Tibial nerve (tissue), 4 donors: ENCODE results near the gene DEGS1. TPM values are rescaled to one million over a fixed set of nuclear protein-coding genes. Genes with fewer than 3 reads are reported as not detected.

Source experiments
- DNase-seq, 2 donors: peaks; one replicate each; pipeline ENCODE4 v3.0.0-alpha.2; 2019; ENCODE audit warnings: low spot score in 2 of 2
- H3K27ac ChIP-seq, 4 donors: fragments of 200-600 bp; sonication (generic) in 3 of 4; one replicate each; pipeline ENCODE4 v1.5.1; 2017 to 2019; ENCODE audit warnings: mild to moderate bottlenecking in 1 of 4
- H3K27me3 ChIP-seq, 2 donors: fragments of 200-600 bp; sonication (generic) in 1 of 2; one replicate each; pipeline versions ENCODE4 v1.5.1 to v1.6.0; 2017 to 2019
- H3K36me3 ChIP-seq, 3 donors: fragments of 200-600 bp; sonication (generic); one replicate each; pipeline ENCODE4 v1.5.1; 2018 to 2019
- H3K4me1 ChIP-seq, 4 donors: fragments of 200-600 bp; sonication (generic) in 3 of 4; one replicate each; pipeline ENCODE4 v1.5.1; 2017 to 2019
- H3K4me3 ChIP-seq, 4 donors: fragments of 200-600 bp; sonication (generic) in 3 of 4; one replicate each; pipeline ENCODE4 v1.5.1; 2017 to 2019; ENCODE audit warnings: mild to moderate bottlenecking in 1 of 4, moderate library complexity in 1 of 4
- H3K9me3 ChIP-seq, 4 donors: fragments of 200-600 bp; sonication (generic) in 3 of 4; one replicate each; pipeline ENCODE4 v1.5.1; 2017 to 2019
- CTCF ChIP-seq, 5 experiments: fragments of 200-600 bp in 3 of 5; fragments of 450-650 bp in 2 of 5; sonication (generic) in 3 of 5; IDR thresholded peaks; one replicate each; pipeline ENCODE4 v1.5.1; 2016 to 2019; ENCODE audit warnings: antibody characterized with exemption in 5 of 5, mild to moderate bottlenecking in 3 of 5, moderate library complexity in 2 of 5
- EP300 ChIP-seq, 2 donors: sonication (generic); formaldehyde crosslinking; IDR thresholded peaks; one replicate each; pipeline ENCODE4 v1.6.1; 2017; ENCODE audit warnings: antibody characterized with exemption in 2 of 2, mild to moderate bottlenecking in 1 of 2
- POLR2A ChIP-seq, 2 donors: fragments of 450-650 bp; IDR thresholded peaks; one replicate each; pipeline ENCODE4 v1.6.1; 2017; ENCODE audit warnings: antibody characterized with exemption in 2 of 2, mild to moderate bottlenecking in 2 of 2, moderate library complexity in 2 of 2
- WGBS, 2 donors: methylation state at CpG; one replicate each; pipeline ENCODE4 v1.1.5; 2018; 5-methylcytosine and 5-hydroxymethylcytosine counted together
- total RNA-seq, 4 donors: library from RNA; depleted of rRNA; stranded (reverse); fragments of >200 nt; gene quantifications; one replicate each; pipeline ENCODE4 v1.1.0, GENCODE V29; 2016

DEGS1 gene
- total RNA-seq, 4 donors from 2014 or later: 59.1 to 108 (median 76.7) TPM

GRCh38 chr1:224185208-224185607 is 2.2 kb downstream of the DEGS1 start:
- no peak overlapping the region for H3K27ac ChIP-seq
- no peaks in the 10 kb centered on the region for H3K9me3 ChIP-seq
- no peak for DNase-seq
- peaks cover 0 to 7% (median 0%) of the 10 kb centered on the region in 3 donors for H3K36me3 ChIP-seq
- no peak for TF ChIP-seq EP300 (IDR thresholded peaks at IDR 0.05)
- no peak for TF ChIP-seq CTCF (IDR thresholded peaks at IDR 0.05)
- no peak overlapping the region for H3K4me3 ChIP-seq
- H3K4me1 ChIP-seq: peaks cover 0 to 31% (median 9%) of the 10 kb centered on the region in 4 donors
- 92 to 96% methylated on average over 8 of the region's 8 CpGs for WGBS, 2 donors
- no peaks in the 10 kb centered on the region for H3K27me3 ChIP-seq

DNA sequence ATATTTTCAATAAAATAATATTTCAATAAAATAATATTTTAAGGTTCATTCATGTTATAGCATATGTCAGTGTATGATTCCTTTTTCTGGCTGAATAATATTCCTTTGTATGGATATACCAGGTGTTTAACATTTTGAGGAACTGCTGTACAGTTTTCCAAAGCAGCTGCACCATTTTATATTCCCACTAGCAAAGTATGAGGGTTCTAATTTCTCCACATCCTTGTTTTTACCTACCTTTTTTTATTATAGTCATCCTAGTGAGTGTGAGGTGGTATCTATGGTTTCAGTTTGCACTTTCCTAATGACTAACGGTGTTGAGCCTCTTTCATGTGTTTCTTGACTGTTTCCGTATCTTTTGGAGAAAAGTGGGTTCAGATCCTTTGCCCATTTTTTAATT is 5.2 kb downstream of the DEGS1 start:
- 96 to 99% methylated on average over 2 of the region's 2 CpGs for WGBS, 2 donors
- no peak for DNase-seq
- no peaks in the 10 kb centered on the region for H3K27me3 ChIP-seq
- no peak overlapping the region for H3K27ac ChIP-seq
- TF ChIP-seq EP300 (IDR thresholded peaks at IDR 0.05) (no peak), CTCF (IDR thresholded peaks at IDR 0.05) (no peak), POLR2A (IDR thresholded peaks at IDR 0.05) (no peak)
- no peak overlapping the region for H3K4me3 ChIP-seq
- H3K9me3 ChIP-seq: no peaks in the 10 kb centered on the region
- peaks cover 0 to 35% (median 6%) of the 10 kb centered on the region in 3 donors for H3K36me3 ChIP-seq
- peaks cover 0 to 24% (median 9%) of the 10 kb centered on the region in 4 donors for H3K4me1 ChIP-seq

DNA sequence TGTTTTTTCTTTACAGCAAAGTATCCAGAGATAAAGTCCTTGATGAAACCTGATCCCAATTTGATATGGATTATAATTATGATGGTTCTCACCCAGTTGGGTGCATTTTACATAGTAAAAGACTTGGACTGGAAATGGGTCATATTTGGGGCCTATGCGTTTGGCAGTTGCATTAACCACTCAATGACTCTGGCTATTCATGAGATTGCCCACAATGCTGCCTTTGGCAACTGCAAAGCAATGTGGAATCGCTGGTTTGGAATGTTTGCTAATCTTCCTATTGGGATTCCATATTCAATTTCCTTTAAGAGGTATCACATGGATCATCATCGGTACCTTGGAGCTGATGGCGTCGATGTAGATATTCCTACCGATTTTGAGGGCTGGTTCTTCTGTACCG is 6.5 kb downstream of the DEGS1 start:
- Histone ChIP-seq H3K36me3 (peaks cover 0 to 46% (median 6%) of the 10 kb centered on the region in 3 donors), H3K4me1 (peaks cover 0 to 18% (median 2%) of the 10 kb centered on the region in 4 donors), H3K9me3 (no peaks in the 10 kb centered on the region), H3K27me3 (no peaks in the 10 kb centered on the region), H3K27ac (no peak overlapping the region), H3K4me3 (no peak overlapping the region)
- DNase-seq: no peak
- 91 to 95% methylated on average over 7 of the region's 7 CpGs for WGBS, 2 donors
- TF ChIP-seq CTCF (IDR thresholded peaks at IDR 0.05): no peak
- no peak for TF ChIP-seq POLR2A (IDR thresholded peaks at IDR 0.05)
- no peak for TF ChIP-seq EP300 (IDR thresholded peaks at IDR 0.05)

DNA sequence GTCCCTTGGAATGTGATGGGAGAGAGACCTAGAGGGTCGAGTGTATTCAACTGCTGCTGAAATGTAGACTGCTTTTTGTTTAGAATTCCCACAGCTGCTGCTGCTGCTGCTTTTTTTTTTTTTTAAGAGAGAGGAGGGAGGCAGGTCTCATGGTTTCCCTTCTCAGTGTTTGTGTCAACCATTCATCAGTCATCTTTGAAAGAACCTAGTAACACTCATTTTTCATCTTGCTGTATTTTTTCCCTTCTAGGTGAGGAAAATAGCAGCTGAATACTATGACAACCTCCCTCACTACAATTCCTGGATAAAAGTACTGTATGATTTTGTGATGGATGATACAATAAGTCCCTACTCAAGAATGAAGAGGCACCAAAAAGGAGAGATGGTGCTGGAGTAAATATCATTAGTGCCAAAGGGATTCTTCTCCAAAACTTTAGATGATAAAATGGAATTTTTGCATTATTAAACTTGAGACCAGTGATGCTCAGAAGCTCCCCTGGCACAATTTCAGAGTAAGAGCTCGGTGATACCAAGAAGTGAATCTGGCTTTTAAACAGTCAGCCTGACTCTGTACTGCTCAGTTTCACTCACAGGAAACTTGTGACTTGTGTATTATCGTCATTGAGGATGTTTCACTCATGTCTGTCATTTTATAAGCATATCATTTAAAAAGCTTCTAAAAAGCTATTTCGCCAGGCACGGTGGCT is 9.2 kb downstream of the DEGS1 start:
- H3K27ac ChIP-seq: no peak overlapping the region
- H3K9me3 ChIP-seq: no peaks in the 10 kb centered on the region
- 72 to 78% methylated on average over 5 of the region's 5 CpGs for WGBS, 2 donors
- H3K36me3 ChIP-seq: peaks cover 0 to 60% (median 6%) of the 10 kb centered on the region in 3 donors
- no peak for DNase-seq
- TF ChIP-seq EP300 (IDR thresholded peaks at IDR 0.05): no peak
- no peak for TF ChIP-seq POLR2A (IDR thresholded peaks at IDR 0.05)
- no peak for TF ChIP-seq CTCF (IDR thresholded peaks at IDR 0.05)
- H3K4me1 ChIP-seq: no peaks in the 10 kb centered on the region
- no peak overlapping the region for H3K4me3 ChIP-seq
- H3K27me3 ChIP-seq: no peaks in the 10 kb centered on the region

DNA sequence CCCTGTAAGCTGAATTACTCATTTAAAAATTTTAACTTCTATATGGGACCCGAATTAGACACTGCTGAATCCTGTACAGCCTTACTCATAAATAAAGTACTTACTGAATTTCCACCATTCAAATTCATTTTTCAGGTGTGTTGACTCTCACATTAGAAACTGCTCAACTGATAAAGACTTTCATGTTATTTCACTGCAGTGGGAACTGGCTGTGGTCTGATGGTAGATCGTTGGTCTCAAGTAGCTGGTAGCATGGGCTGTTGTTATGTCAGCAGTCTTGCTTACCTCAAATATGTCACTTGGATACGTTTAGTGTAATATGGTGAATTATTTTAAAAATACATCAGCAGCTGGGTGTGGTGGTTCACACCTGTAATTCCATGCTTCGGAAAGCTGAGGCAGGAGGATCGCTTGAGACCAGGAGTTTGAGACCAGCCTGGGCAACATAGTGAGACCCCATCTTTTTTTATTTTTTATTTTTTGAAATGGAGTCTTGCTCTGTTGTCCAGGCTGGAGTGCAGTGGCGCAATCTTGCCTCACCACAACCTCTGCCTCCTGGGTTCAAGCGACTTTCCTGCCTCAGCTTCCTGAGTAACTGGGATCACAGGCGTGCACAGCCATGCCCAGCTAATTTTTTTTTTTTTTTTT is 10.4 kb downstream of the DEGS1 start:
- Histone ChIP-seq H3K27me3 (no peaks in the 10 kb centered on the region), H3K27ac (no peak overlapping the region), H3K9me3 (no peaks in the 10 kb centered on the region), H3K4me3 (no peak overlapping the region), H3K36me3 (peaks cover 0 to 60% (median 6%) of the 10 kb centered on the region in 3 donors), H3K4me1 (no peaks in the 10 kb centered on the region)
- no peak for DNase-seq
- TF ChIP-seq POLR2A (IDR thresholded peaks at IDR 0.05): no peak
- no peak for TF ChIP-seq EP300 (IDR thresholded peaks at IDR 0.05)
- TF ChIP-seq CTCF (IDR thresholded peaks at IDR 0.05): no peak
- 95 to 96% methylated on average over 8 of the region's 8 CpGs for WGBS, 2 donors
